ENCODE data around the gene NBEAL1.
"Not testable (repeated sequence)": the region's sequence is repeated elsewhere in the genome, so short reads cannot be mapped to it uniquely, and the experiment has no call there.

The NBEAL1 gene

GRCh38 chr2:203039211-203039610 lies 24.5 kb downstream of the NBEAL1 start:
- not testable (repeated sequence) for DNase-seq (ENCODE audit: low read depth, low spot score)

GRCh38 chr2:203040966-203041521 lies 26.4 kb downstream of the NBEAL1 start:
- DNase-seq (ENCODE audit: low read depth, low spot score): no peak

- no peak for DNase-seq (ENCODE audit: low read depth, low spot score)
Measured at GRCh38 chr2:203042178-203042577, 27.5 kb downstream of the NBEAL1 start.

GRCh38 chr2:203043226-203043625 lies 28.6 kb downstream of the NBEAL1 start:
- no peak for DNase-seq (ENCODE audit: low read depth, low spot score)

- DNase-seq (ENCODE audit: low read depth, low spot score): no peak
Measured at GRCh38 chr2:203045867-203046266, 31.2 kb downstream of the NBEAL1 start.

- no peak for DNase-seq (ENCODE audit: low read depth, low spot score)
Measured at GRCh38 chr2:203052539-203052938, 37.9 kb downstream of the NBEAL1 start.

GRCh38 chr2:203059567-203060240 lies 45.0 kb downstream of the NBEAL1 start:
- no peak for DNase-seq (ENCODE audit: low read depth, low spot score)

GRCh38 chr2:203061346-203061745 lies 46.7 kb downstream of the NBEAL1 start:
- DNase-seq (ENCODE audit: low read depth, low spot score): peak; percentile 30

- DNase-seq (ENCODE audit: low read depth, low spot score): no peak
Measured at GRCh38 chr2:203062126-203062525, 47.5 kb downstream of the NBEAL1 start.

GRCh38 chr2:203066519-203067091 lies 51.9 kb downstream of the NBEAL1 start:
- not testable (repeated sequence) for DNase-seq (ENCODE audit: low read depth, low spot score)

GRCh38 chr2:203070701-203071100 lies 56.0 kb downstream of the NBEAL1 start:
- no peak for DNase-seq (ENCODE audit: low read depth, low spot score)

GRCh38 chr2:203071148-203071547 lies 56.5 kb downstream of the NBEAL1 start:
- no peak for DNase-seq (ENCODE audit: low read depth, low spot score)

- DNase-seq (ENCODE audit: low read depth, low spot score): no peak
Measured at GRCh38 chr2:203072371-203072770, 57.7 kb downstream of the NBEAL1 start.

GRCh38 chr2:203077451-203077850 lies 62.8 kb downstream of the NBEAL1 start:
- no peak for DNase-seq (ENCODE audit: low read depth, low spot score)

GRCh38 chr2:203080447-203081045 lies 65.9 kb downstream of the NBEAL1 start:
- no peak for DNase-seq (ENCODE audit: low read depth, low spot score)

GRCh38 chr2:203083328-203083727 lies 68.7 kb downstream of the NBEAL1 start:
- no peak for DNase-seq (ENCODE audit: low read depth, low spot score)

GRCh38 chr2:203086381-203086780 lies 71.7 kb downstream of the NBEAL1 start:
- DNase-seq (ENCODE audit: low read depth, low spot score): not testable (repeated sequence)

GRCh38 chr2:203090721-203091120 lies 76.0 kb downstream of the NBEAL1 start:
- DNase-seq (ENCODE audit: low read depth, low spot score): not testable (repeated sequence)

GRCh38 chr2:203097735-203098134 lies 83.1 kb downstream of the NBEAL1 start:
- no peak for DNase-seq (ENCODE audit: low read depth, low spot score)

- not testable (repeated sequence) for DNase-seq (ENCODE audit: low read depth, low spot score)
Measured at GRCh38 chr2:203102357-203102756, 87.7 kb downstream of the NBEAL1 start.

- no peak for DNase-seq (ENCODE audit: low read depth, low spot score)
Measured at GRCh38 chr2:203104273-203104672, 89.6 kb downstream of the NBEAL1 start.

- no peak for DNase-seq (ENCODE audit: low read depth, low spot score)
Measured at GRCh38 chr2:203105996-203106395, 91.3 kb downstream of the NBEAL1 start.

- not testable (repeated sequence) for DNase-seq (ENCODE audit: low read depth, low spot score)
Measured at GRCh38 chr2:203110496-203110895, 95.8 kb downstream of the NBEAL1 start.

Data from iPS DF 19.7 (cell line).